SU-DHL-6 (cell line): Measurements from ENCODE around the gene SAXO1.

Source experiments
- EZH2phosphoT487 ChIP-seq: fragments of 200-600 bp; sonication (generic), shearing (Covaris generic); conservative IDR thresholded peaks from 2 replicates; pipeline ENCODE4 v1.6.1; 2018; ENCODE audit warnings: mild to moderate bottlenecking, antibody characterized with exemption, low read length, moderate library complexity, mixed read lengths
- TF ChIP-seq, protein P1 (sequence below): fragments of 200-600 bp; sonication (generic); IDR thresholded peaks from one replicate; pipeline ENCODE4 v1.5.1; 2017; ENCODE audit warnings: antibody characterized with exemption, mild to moderate bottlenecking, low read length, moderate library complexity; ENCODE audit not compliant: insufficient read depth, poor library complexity, severe bottlenecking

DNA sequence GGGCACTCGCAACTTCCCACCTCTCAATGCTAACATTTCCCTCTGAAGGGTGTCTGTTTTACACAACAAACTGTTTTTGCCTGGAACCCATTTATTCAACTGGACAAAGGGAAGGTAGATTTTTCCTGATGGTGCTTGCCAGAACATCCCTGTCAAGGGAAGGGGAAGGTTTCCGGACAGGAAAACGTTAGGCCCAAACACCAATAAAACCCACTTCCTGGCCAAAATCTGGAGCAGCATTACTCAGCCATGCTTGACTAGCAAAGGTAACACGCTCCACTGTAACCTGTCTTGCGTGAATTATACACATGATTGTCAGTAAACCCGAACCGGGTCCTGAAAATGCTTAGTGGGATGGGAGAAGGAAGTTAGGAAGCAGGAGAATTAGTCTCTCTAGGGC, 90.2 kb downstream of the SAXO1 start:
- no peak for TF ChIP-seq EZH2phosphoT487
- TF ChIP-seq, protein P1, sequence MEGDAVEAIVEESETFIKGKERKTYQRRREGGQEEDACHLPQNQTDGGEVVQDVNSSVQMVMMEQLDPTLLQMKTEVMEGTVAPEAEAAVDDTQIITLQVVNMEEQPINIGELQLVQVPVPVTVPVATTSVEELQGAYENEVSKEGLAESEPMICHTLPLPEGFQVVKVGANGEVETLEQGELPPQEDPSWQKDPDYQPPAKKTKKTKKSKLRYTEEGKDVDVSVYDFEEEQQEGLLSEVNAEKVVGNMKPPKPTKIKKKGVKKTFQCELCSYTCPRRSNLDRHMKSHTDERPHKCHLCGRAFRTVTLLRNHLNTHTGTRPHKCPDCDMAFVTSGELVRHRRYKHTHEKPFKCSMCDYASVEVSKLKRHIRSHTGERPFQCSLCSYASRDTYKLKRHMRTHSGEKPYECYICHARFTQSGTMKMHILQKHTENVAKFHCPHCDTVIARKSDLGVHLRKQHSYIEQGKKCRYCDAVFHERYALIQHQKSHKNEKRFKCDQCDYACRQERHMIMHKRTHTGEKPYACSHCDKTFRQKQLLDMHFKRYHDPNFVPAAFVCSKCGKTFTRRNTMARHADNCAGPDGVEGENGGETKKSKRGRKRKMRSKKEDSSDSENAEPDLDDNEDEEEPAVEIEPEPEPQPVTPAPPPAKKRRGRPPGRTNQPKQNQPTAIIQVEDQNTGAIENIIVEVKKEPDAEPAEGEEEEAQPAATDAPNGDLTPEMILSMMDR: no peak
